ENCODE results near the gene ATP6AP1. TPM values are rescaled to one million over a fixed set of nuclear protein-coding genes. Genes with fewer than 3 reads are reported as not detected.

The ATP6AP1 gene
- total RNA-seq = 10 to 100 TPM; 43.0 to 43.2 TPM
- polyA plus RNA-seq = 129 TPM

DNA sequence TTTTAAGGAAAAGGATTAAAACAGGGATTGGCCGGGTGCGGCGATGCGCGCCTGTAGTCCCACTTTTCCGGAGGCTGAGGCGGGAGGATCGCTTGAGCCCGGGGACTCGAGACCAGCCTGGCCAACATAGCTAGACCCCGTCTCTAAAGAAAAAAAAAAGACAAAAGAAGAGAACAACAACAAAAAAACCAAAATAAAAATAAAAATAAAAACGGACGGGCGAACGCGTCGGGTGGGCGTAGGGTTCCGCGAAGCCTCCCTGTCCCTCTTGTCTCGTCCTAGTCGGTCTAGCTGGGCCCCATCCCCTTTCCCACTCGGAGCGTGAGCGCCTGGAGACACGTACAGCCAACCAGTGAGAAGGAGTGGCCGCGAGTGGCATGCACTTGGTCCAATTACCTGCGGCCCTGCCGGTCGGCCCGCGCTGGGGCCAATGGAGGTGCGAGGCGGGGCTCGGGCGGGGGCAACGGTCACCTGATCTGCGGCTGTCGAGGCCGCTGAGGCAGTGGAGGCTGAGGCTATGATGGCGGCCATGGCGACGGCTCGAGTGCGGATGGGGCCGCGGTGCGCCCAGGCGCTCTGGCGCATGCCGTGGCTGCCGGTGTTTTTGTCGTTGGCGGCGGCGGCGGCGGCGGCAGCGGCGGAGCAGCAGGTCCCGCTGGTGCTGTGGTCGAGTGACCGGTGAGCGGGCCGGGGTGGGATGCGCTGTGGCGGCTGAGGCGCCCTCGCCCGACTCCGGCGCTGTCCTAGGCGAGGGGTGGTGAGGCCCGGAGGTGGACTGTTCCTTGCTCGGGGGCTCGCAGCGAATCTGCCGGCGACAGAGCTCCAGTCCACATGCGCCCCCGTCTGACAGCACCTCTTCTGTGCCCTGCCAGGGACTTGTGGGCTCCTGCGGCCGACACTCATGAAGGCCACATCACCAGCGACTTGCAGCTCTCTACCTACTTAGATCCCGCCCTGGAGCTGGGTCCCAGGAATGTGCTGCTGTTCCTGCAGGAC, at the start of gene ATP6AP1:
ATP6AP1 (plus strand) TSS at position 502 of the 996 bp plus-strand sequence; CDS start at position 518, 16 bp downstream.
- Histone ChIP-seq H3K9me3 (ENCODE audit: low read length) (no peaks in the 10 kb centered on the region), H3K4me3 (ENCODE audit: low read length) (peak within 1 kb of the TSS; percentile 59), H3K27ac (ENCODE audit: low read depth, low read length) (peak within 1 kb of the TSS; percentile 61), H3K27me3 (ENCODE audit: insufficient read depth, low read length, poor library complexity, severe bottlenecking) (no peaks in the 10 kb centered on the region), H3K4me1 (ENCODE audit: insufficient read depth, low read length) (peaks cover 14% of the 10 kb centered on the region), H3K36me3 (ENCODE audit: insufficient read depth, low read length) (no peaks in the 10 kb centered on the region)
- peak; percentile 77 to 93 (median 87) for DNase-seq
- POLR2A ChIA-PET = interaction anchor here (0.6 to 2.3 kb wide), 6 partner anchors 13 to 62 kb away, joined by 3 to 12 read pairs (median 4); partner anchors contain the start of gene SLC10A3
- H3K27me3 Mint-ChIP-seq = peaks cover 0 to 2% of the 10 kb centered on the region in 2 donors
- H3K27ac Mint-ChIP-seq = peak within 1 kb of the TSS; percentile 65 to 93 (median 87)
- CTCF ChIA-PET = interaction anchor here (0.9 to 1.7 kb wide), 5 partner anchors 13 to 30 kb away, joined by 3 to 5 read pairs (median 4); partner anchors contain the start of gene RPL10
- H3K4me1 Mint-ChIP-seq = peaks cover 21 to 26% (median 21%) of the 10 kb centered on the region in 3 donors
- peak within 1 kb of the TSS; percentile 74 to 92 (median 83) for H3K4me3 Mint-ChIP-seq
- H3K36me3 Mint-ChIP-seq = peaks cover 0 to 24% (median 0%) of the 10 kb centered on the region in 3 donors
- peaks cover 0 to 2% (median 0%) of the 10 kb centered on the region in 5 donors for H3K9me3 Mint-ChIP-seq

GRCh38 chrX:154378799-154379568, 49.5 kb upstream of the ATP6AP1 start, which contains the start of gene EMD:
Gene EMD (plus strand): TSS chrX:154379295. CDS start chrX:154379485, 190 bp downstream.
- no peaks in the 10 kb centered on the region for H3K9me3 ChIP-seq (ENCODE audit: low read length)
- CTCF ChIA-PET = no interaction called here
- POLR2A ChIA-PET = interaction anchor here (0.5 to 3.2 kb wide), 6 partner anchors 9 to 1419 kb away, joined by 3 to 22 read pairs (median 3); no protein-coding TSS in a partner anchor
- Mint-ChIP-seq H3K9me3 (no peaks in the 10 kb centered on the region), H3K27me3 (peaks cover 0 to 2% of the 10 kb centered on the region in 2 donors), H3K27ac (peak within 1 kb of the TSS; percentile 91 to 97 (median 95)), H3K4me3 (peak within 1 kb of the TSS; percentile 81 to 94 (median 84)), H3K36me3 (peaks cover 0 to 24% (median 2%) of the 10 kb centered on the region in 3 donors), H3K4me1 (peaks cover 4 to 26% (median 21%) of the 10 kb centered on the region in 3 donors)
- H3K4me1 ChIP-seq (ENCODE audit: insufficient read depth, low read length) = peaks cover 30% of the 10 kb centered on the region
- peak within 1 kb of the TSS; percentile 97 for H3K27ac ChIP-seq (ENCODE audit: low read depth, low read length)
- no peaks in the 10 kb centered on the region for H3K36me3 ChIP-seq (ENCODE audit: insufficient read depth, low read length)
- peak; percentile 91 to 98 (median 96) for DNase-seq
- H3K4me3 ChIP-seq (ENCODE audit: low read length) = peak within 1 kb of the TSS; percentile 74
- H3K27me3 ChIP-seq (ENCODE audit: insufficient read depth, low read length, poor library complexity, severe bottlenecking) = no peaks in the 10 kb centered on the region

GRCh38 chrX:154379569-154379951, 48.9 kb upstream of the ATP6AP1 start:
- H3K4me3 ChIP-seq (ENCODE audit: low read length) = peak overlapping the region; percentile 74
- peaks cover 0 to 24% (median 2%) of the 10 kb centered on the region in 3 donors for H3K36me3 Mint-ChIP-seq
- no peak for DNase-seq
- H3K27ac ChIP-seq (ENCODE audit: low read depth, low read length) = peak overlapping the region; percentile 97
- ChIA-PET CTCF (no interaction called here), POLR2A (interaction anchor here (0.7 to 3.2 kb wide), 5 partner anchors 10 to 1419 kb away, joined by 3 to 22 read pairs (median 3); no protein-coding TSS in a partner anchor)
- peaks cover 0 to 2% of the 10 kb centered on the region in 2 donors for H3K27me3 Mint-ChIP-seq
- no peaks in the 10 kb centered on the region for H3K9me3 ChIP-seq (ENCODE audit: low read length)
- no peaks in the 10 kb centered on the region for H3K9me3 Mint-ChIP-seq
- H3K4me3 Mint-ChIP-seq = peak overlapping the region; percentile 81 to 94 (median 84)
- peak overlapping the region; percentile 86 to 97 (median 95) for H3K27ac Mint-ChIP-seq
- H3K27me3 ChIP-seq (ENCODE audit: insufficient read depth, low read length, poor library complexity, severe bottlenecking) = no peaks in the 10 kb centered on the region
- H3K4me1 ChIP-seq (ENCODE audit: insufficient read depth, low read length) = peaks cover 30% of the 10 kb centered on the region
- peaks cover 4 to 26% (median 21%) of the 10 kb centered on the region in 3 donors for H3K4me1 Mint-ChIP-seq
- H3K36me3 ChIP-seq (ENCODE audit: insufficient read depth, low read length) = no peaks in the 10 kb centered on the region

GRCh38 chrX:154380153-154380552, 48.3 kb upstream of the ATP6AP1 start:
- CTCF ChIA-PET = no interaction called here
- peaks cover 4 to 27% (median 18%) of the 10 kb centered on the region in 3 donors for H3K4me1 Mint-ChIP-seq
- no peaks in the 10 kb centered on the region for H3K9me3 ChIP-seq (ENCODE audit: low read length)
- H3K27ac ChIP-seq (ENCODE audit: low read depth, low read length) = peak overlapping the region; percentile 97
- H3K4me1 ChIP-seq (ENCODE audit: insufficient read depth, low read length) = peaks cover 24% of the 10 kb centered on the region
- no peaks in the 10 kb centered on the region for H3K36me3 ChIP-seq (ENCODE audit: insufficient read depth, low read length)
- peak overlapping the region; percentile 74 for H3K4me3 ChIP-seq (ENCODE audit: low read length)
- no peaks in the 10 kb centered on the region for H3K9me3 Mint-ChIP-seq
- DNase-seq = no peak
- H3K36me3 Mint-ChIP-seq = peaks cover 0 to 24% (median 2%) of the 10 kb centered on the region in 3 donors
- POLR2A ChIA-PET = interaction anchor here (1.3 to 3.2 kb wide), 3 partner anchors 10 to 366 kb away, joined by 3 to 22 read pairs (median 4); no protein-coding TSS in a partner anchor
- H3K27me3 ChIP-seq (ENCODE audit: insufficient read depth, low read length, poor library complexity, severe bottlenecking) = no peaks in the 10 kb centered on the region
- H3K4me3 Mint-ChIP-seq = peak overlapping the region; percentile 81 to 94 (median 84)
- peak overlapping the region; percentile 86 to 97 (median 95) for H3K27ac Mint-ChIP-seq
- peaks cover 0 to 4% of the 10 kb centered on the region in 2 donors for H3K27me3 Mint-ChIP-seq

DNA sequence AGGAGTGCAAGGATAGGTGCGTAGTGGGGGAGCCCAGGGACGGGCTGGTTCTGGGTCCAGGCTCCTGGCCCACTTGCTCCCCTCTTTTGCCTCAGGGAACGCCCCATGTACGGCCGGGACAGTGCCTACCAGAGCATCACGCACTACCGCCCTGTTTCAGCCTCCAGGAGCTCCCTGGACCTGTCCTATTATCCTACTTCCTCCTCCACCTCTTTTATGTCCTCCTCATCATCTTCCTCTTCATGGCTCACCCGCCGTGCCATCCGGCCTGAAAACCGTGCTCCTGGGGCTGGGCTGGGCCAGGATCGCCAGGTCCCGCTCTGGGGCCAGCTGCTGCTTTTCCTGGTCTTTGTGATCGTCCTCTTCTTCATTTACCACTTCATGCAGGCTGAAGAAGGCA, 47.7 kb upstream of the ATP6AP1 start:
- H3K9me3 ChIP-seq (ENCODE audit: low read length) = no peaks in the 10 kb centered on the region
- peaks cover 24% of the 10 kb centered on the region for H3K4me1 ChIP-seq (ENCODE audit: insufficient read depth, low read length)
- no peaks in the 10 kb centered on the region for H3K9me3 Mint-ChIP-seq
- no peak for DNase-seq
- H3K36me3 Mint-ChIP-seq = peaks cover 0 to 24% (median 2%) of the 10 kb centered on the region in 3 donors
- H3K27ac Mint-ChIP-seq = peak overlapping the region; percentile 86 to 97 (median 95)
- H3K27me3 Mint-ChIP-seq = peaks cover 0 to 4% of the 10 kb centered on the region in 2 donors
- peak overlapping the region; percentile 81 to 94 (median 84) for H3K4me3 Mint-ChIP-seq
- H3K4me1 Mint-ChIP-seq = peaks cover 4 to 26% (median 16%) of the 10 kb centered on the region in 3 donors
- no peaks in the 10 kb centered on the region for H3K27me3 ChIP-seq (ENCODE audit: insufficient read depth, low read length, poor library complexity, severe bottlenecking)
- peak overlapping the region; percentile 97 for H3K27ac ChIP-seq (ENCODE audit: low read depth, low read length)
- H3K4me3 ChIP-seq (ENCODE audit: low read length) = peak overlapping the region; percentile 74
- no peaks in the 10 kb centered on the region for H3K36me3 ChIP-seq (ENCODE audit: insufficient read depth, low read length)
- POLR2A ChIA-PET = no interaction called here
- CTCF ChIA-PET = no interaction called here

GRCh38 chrX:154381271-154381670, 47.2 kb upstream of the ATP6AP1 start:
- H3K36me3 Mint-ChIP-seq = peaks cover 0 to 24% (median 2%) of the 10 kb centered on the region in 3 donors
- no peak for DNase-seq
- ChIA-PET CTCF (interaction anchor here (1.1 kb wide), 1 partner anchor 9 kb away, joined by 3 read pairs; no protein-coding TSS in a partner anchor), POLR2A (no interaction called here)
- peaks cover 4 to 26% (median 16%) of the 10 kb centered on the region in 3 donors for H3K4me1 Mint-ChIP-seq
- H3K27ac Mint-ChIP-seq = peak overlapping the region in 7 of 8 donors; percentile 23 to 95 (median 68)
- Histone ChIP-seq H3K27me3 (ENCODE audit: insufficient read depth, low read length, poor library complexity, severe bottlenecking) (no peaks in the 10 kb centered on the region), H3K9me3 (ENCODE audit: low read length) (no peaks in the 10 kb centered on the region), H3K4me3 (ENCODE audit: low read length) (no peak overlapping the region), H3K4me1 (ENCODE audit: insufficient read depth, low read length) (peaks cover 24% of the 10 kb centered on the region), H3K27ac (ENCODE audit: low read depth, low read length) (no peak overlapping the region), H3K36me3 (ENCODE audit: insufficient read depth, low read length) (no peaks in the 10 kb centered on the region)
- H3K27me3 Mint-ChIP-seq = peaks cover 0 to 4% of the 10 kb centered on the region in 2 donors
- peak overlapping the region in 3 of 7 donors; percentile 81 to 94 (median 91) for H3K4me3 Mint-ChIP-seq
- H3K9me3 Mint-ChIP-seq = no peaks in the 10 kb centered on the region

DNA sequence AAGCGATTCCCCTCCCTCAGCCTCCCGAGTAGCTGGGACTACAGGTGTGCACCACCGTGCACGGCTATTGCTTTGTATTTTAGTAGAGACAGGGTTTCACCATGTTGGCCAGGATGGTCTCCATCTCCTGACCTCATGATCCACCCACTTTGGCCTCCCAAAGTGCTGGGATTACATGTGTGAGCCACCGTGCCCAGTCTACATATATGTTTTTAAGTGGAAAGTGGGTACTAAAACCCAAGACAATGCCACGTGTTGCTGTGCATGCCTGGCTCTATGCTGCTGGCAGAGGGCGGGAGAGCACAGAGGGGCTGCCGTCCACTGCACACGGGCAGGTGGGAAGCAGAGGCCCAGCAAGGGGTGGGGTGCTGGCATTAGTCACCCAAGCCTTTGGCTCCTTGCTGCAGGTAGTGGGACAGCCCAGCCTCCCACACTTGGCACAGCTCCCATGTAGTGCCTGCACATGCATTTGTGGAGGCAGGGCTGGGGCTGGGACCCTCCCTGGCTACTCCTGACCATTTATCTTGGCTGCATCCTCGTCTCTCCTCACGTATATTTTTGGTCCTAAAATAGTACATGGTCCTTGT, 45.9 kb upstream of the ATP6AP1 start:
- CTCF ChIA-PET = interaction anchor here (1.1 to 2.6 kb wide), 3 partner anchors 9 to 369 kb away, joined by 3 to 11 read pairs (median 3); no protein-coding TSS in a partner anchor
- peaks cover 0 to 4% of the 10 kb centered on the region in 2 donors for H3K27me3 Mint-ChIP-seq

More for the DNA sequence above, 45.9 kb upstream of the ATP6AP1 start:
- Histone ChIP-seq H3K4me1 (ENCODE audit: insufficient read depth, low read length) (peaks cover 15% of the 10 kb centered on the region), H3K36me3 (ENCODE audit: insufficient read depth, low read length) (no peaks in the 10 kb centered on the region), H3K4me3 (ENCODE audit: low read length) (no peak overlapping the region), H3K27me3 (ENCODE audit: insufficient read depth, low read length, poor library complexity, severe bottlenecking) (no peaks in the 10 kb centered on the region), H3K27ac (ENCODE audit: low read depth, low read length) (no peak overlapping the region), H3K9me3 (ENCODE audit: low read length) (no peaks in the 10 kb centered on the region)
- POLR2A ChIA-PET = no interaction called here
- Mint-ChIP-seq H3K4me1 (peaks cover 4 to 19% (median 13%) of the 10 kb centered on the region in 3 donors), H3K4me3 (peak overlapping the region in 2 of 7 donors; percentile 64 to 73), H3K9me3 (no peaks in the 10 kb centered on the region), H3K36me3 (peaks cover 0 to 24% (median 2%) of the 10 kb centered on the region in 3 donors), H3K27ac (peak overlapping the region in 3 of 8 donors; percentile 45 to 83 (median 60))
- DNase-seq = no peak
